Pancreas (tissue), 10 donors: Measurements from ENCODE around the gene CLCN1. TPM values are rescaled to one million over a fixed set of nuclear protein-coding genes. Genes with fewer than 3 reads are reported as not detected.

Source experiments
- ATAC-seq, 4 donors: fragments of 200-7000 bp; cut with Tn5 transposase; one replicate each; pipeline versions ENCODE4 v1.8.0 to v1.9.1; 2020; ENCODE audit warnings: mild to moderate bottlenecking in 4 of 4, moderate library complexity in 4 of 4
- DNase-seq, 6 donors: peaks; one replicate each; pipeline ENCODE4 v3.0.0-alpha.2; 2020
- FAIRE-seq: peaks from 2 replicates; lab custom pipeline; 2012; peaks lifted over from hg19 to GRCh38; lab: Jason Lieb, UNC
- H3K27ac ChIP-seq, 4 donors: fragments of 200-600 bp; sonication (generic); 1 replicate in 3 of 4; 2 replicates in 1 of 4; pipeline versions ENCODE4 v1.5.0 to v1.8.0; 2020
- H3K27me3 ChIP-seq, 4 donors: fragments of 200-600 bp; one replicate each; pipeline ENCODE4 v1.8.0; 2021
- H3K36me3 ChIP-seq, 3 donors: fragments of 200-600 bp; sonication (generic) in 1 of 3; one replicate each; pipeline versions ENCODE4 v1.5.0 to v1.8.0; 2020 to 2021
- H3K4me1 ChIP-seq, 3 donors: fragments of 200-600 bp; one replicate each; pipeline ENCODE4 v1.8.0; 2021
- H3K4me3 ChIP-seq, 4 donors: fragments of 200-600 bp; sonication (generic) in 2 of 4; one replicate each; pipeline versions ENCODE4 v1.5.0 to v1.8.0; 2020 to 2021
- H3K9me3 ChIP-seq, 4 donors: fragments of 200-600 bp; one replicate each; pipeline ENCODE4 v1.8.0; 2021
- CTCF ChIP-seq, 4 donors: fragments of 200-600 bp; sonication (generic) in 3 of 4; IDR thresholded peaks; one replicate each; pipeline versions ENCODE4 v1.5.0 to v1.8.0; 2021; ENCODE audit warnings: antibody characterized with exemption in 4 of 4
- WGBS, 2 donors: extraction: QIAGEN DNeasy Blood & Tissue Kit; methylation state at CpG; one replicate each; pipeline ENCODE4 v1.1.7; 2013; 5-methylcytosine and 5-hydroxymethylcytosine counted together
- intact Hi-C, 3 donors: fragments of 100-400 bp; cut with DNase I; formaldehyde crosslinking; loops; one replicate each; pipeline versions ENCODE4 v1.11.1 to v1.14.2; 2022
- polyA plus RNA-seq, 2 donors: library from polyadenylated mRNA; stranded (reverse); fragments of 200-250 nt; gene quantifications; one replicate each; pipeline ENCODE4 v1.2.3, GENCODE V29; 2013
- total RNA-seq, 6 donors: library from RNA; stranded (reverse); fragmentation: NEBNext Ultra II Directional in 4 of 6; extraction: Animal tissue kit (Norgen Biotek cat#: 25700) in 4 of 6; gene quantifications; one replicate each; pipeline versions ENCODE4 v1.2.1 to v1.2.4, GENCODE V29; 2021 to 2023
- donor health status: healthy with polysubstance abuse.
- donor health status: DM: no; HTN: no; CAD: no; lungs with moderate emphysema.
- donor health status: DM: no; HTN: no; CAD: no.
- donor health status: control.
- donor health status: control.
- donor health status: Bipolar disorder and iron deficiency.
- donor health status: DM: yes; HTN: yes; CAD: no.
- donor health status: DM: no; HTN: no; CAD: no.
- donor health status: DM: no; HTN: no; CAD: no.
- donor health status: DM: yes; HTN: yes; CAD: no.

Gene CLCN1
- total and polyA plus RNA-seq, 8 donors, result 0.05 to 0.06 TPM; not detected in 6

GRCh38 chr7:143286522-143286890, 29.4 kb upstream of the CLCN1 start:
- no peak for DNase-seq

GRCh38 chr7:143287339-143287934, 28.5 kb upstream of the CLCN1 start:
- Histone ChIP-seq H3K4me3 (peak overlapping the region in 3 of 4 donors; percentile 68 to 96 (median 95)), H3K36me3 (peaks cover 0 to 8% (median 3%) of the 10 kb centered on the region in 3 donors), H3K4me1 (peaks cover 10 to 14% (median 14%) of the 10 kb centered on the region in 3 donors), H3K27ac (peak overlapping the region in 2 of 4 donors; percentile 30 to 54), H3K27me3 (no peaks in the 10 kb centered on the region), H3K9me3 (no peaks in the 10 kb centered on the region)
- ATAC-seq (no peak), FAIRE-seq (no peak), DNase-seq (peak in 1 of 6 donors; percentile 62)
- TF ChIP-seq CTCF (IDR thresholded peaks at IDR 0.05), result no peak
- 83 to 86% methylated on average over 17 of the region's 17 CpGs for WGBS, 2 donors
- intact Hi-C loops, result no loop called here

More at GRCh38 chr7:143286522-143286890, 29.4 kb upstream of the CLCN1 start:
- H3K4me1 ChIP-seq, result peaks cover 10 to 14% (median 14%) of the 10 kb centered on the region in 3 donors
- ATAC-seq (no peak), FAIRE-seq (no peak)
- peak overlapping the region in 1 of 4 donors; percentile 79 for H3K27ac ChIP-seq
- H3K9me3 ChIP-seq, result no peaks in the 10 kb centered on the region
- H3K27me3 ChIP-seq, result no peaks in the 10 kb centered on the region
- no peak overlapping the region for H3K4me3 ChIP-seq
- intact Hi-C loops, result no loop called here
- no peaks in the 10 kb centered on the region for H3K36me3 ChIP-seq
- TF ChIP-seq CTCF (IDR thresholded peaks at IDR 0.05), result no peak
- WGBS, 2 donors, result 90 to 92% methylated on average over 6 of the region's 6 CpGs

GRCh38 chr7:143287935-143288826, 27.7 kb upstream of the CLCN1 start, which contains the start of gene CASP2:
TSS of gene CASP2 (plus strand) at chr7:143288351. CDS start at chr7:143288456, 105 bp downstream.
- intact Hi-C loops, result no loop called here
- Histone ChIP-seq H3K27ac (peak within 1 kb of the TSS; percentile 52 to 87 (median 75)), H3K27me3 (no peaks in the 10 kb centered on the region), H3K4me1 (peaks cover 10 to 14% (median 14%) of the 10 kb centered on the region in 3 donors), H3K36me3 (peaks cover 0 to 13% (median 7%) of the 10 kb centered on the region in 3 donors), H3K9me3 (no peaks in the 10 kb centered on the region), H3K4me3 (peak within 1 kb of the TSS; percentile 68 to 96 (median 92))
- FAIRE-seq (no peak), ATAC-seq (peak; percentile 87 to 97 (median 94)), DNase-seq (peak; percentile 98 to 100 (median 98))
- 3% methylated on average over 78 to 84 of the region's 84 CpGs for WGBS, 2 donors
- peak in 1 of 4 donors; percentile 11 for TF ChIP-seq CTCF (IDR thresholded peaks at IDR 0.05)

GRCh38 chr7:143288836-143289235, 27.1 kb upstream of the CLCN1 start:
- H3K4me1 ChIP-seq, result peaks cover 10 to 14% (median 14%) of the 10 kb centered on the region in 3 donors
- H3K27ac ChIP-seq, result peak overlapping the region; percentile 52 to 87 (median 75)
- no peaks in the 10 kb centered on the region for H3K9me3 ChIP-seq
- no peak for ATAC-seq
- peaks cover 0 to 19% (median 12%) of the 10 kb centered on the region in 3 donors for H3K36me3 ChIP-seq
- no peak for DNase-seq
- 3 to 4% methylated on average over 11 of the region's 11 CpGs for WGBS, 2 donors
- no peaks in the 10 kb centered on the region for H3K27me3 ChIP-seq
- intact Hi-C loops, result no loop called here
- FAIRE-seq, result no peak
- TF ChIP-seq CTCF (IDR thresholded peaks at IDR 0.05), result no peak
- peak overlapping the region; percentile 68 to 96 (median 92) for H3K4me3 ChIP-seq
